Myocyte (in vitro differentiated cells): ENCODE results near the gene APIP. TPM values are rescaled to one million over a fixed set of nuclear protein-coding genes. Genes with fewer than 3 reads are reported as not detected.

Experiments
- DNase-seq: peaks from one replicate; pipeline ENCODE4 v3.0.0-alpha.2; 2012; ENCODE audit warnings: low read depth
- total RNA-seq: library from RNA; depleted of rRNA; stranded (reverse); fragments of >200 nt; gene quantifications from 2 replicates; pipeline ENCODE4 v1.2.3, GENCODE V29; 2014

Gene APIP
- total RNA-seq, 1 donor from 2014 or later = 34.2 TPM

DNA sequence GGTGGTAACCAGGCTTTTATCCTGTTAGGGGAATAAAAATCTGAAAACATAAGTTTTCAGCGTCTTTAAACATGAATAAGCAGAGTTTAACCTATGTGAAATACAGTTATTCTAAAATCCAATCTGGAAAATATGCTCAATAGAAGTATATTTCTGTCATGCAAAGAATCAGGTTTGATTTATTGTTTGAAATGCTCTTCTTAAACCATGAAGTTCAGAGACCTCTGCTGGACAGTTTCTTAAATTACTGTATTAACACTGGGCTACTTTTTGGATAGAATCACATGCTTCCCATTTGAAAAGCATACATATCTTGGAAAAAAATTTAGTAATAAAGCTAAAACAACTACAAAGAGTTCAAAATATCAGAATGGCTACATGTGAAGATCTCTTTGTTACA, 25.4 kb downstream of the APIP start:
- peak; percentile 55 for DNase-seq

DNA sequence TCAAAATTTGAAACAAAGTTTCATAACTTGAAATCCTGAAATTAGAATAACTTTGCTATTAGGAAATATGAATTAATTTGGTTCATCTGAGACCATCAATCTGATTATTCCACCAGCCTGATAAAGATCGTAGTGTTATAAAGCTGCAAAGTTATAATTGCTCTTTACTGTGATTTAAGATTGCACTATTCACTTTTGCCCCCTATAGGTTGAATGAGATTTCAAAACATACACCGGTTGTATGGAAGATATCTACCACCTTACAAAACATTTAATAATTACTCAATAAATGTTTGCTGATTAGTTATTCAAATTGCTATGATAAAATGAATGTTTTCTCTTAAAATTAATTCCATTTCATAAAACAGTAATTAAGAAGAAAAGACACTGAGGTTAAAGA, 26.1 kb downstream of the APIP start:
- DNase-seq = no peak

DNA sequence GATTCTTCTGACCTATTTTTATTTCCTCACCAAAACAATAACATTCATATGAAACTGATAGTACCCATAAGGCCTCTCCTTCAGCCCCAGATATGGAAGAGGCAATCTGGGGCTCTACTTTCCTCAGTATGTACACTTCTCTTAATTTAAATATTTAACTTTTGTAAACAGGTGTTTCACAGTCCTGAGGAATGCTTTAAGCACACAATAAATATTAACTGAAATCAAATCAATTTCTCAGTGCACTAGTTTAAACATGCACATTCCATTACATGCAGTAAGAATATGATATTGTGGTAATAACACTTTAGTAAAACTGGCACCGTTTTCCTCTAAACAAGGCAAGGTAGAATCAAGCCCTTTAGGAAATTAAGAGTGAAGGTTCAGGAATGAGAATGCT, 28.9 kb downstream of the APIP start:
- no peak for DNase-seq

DNA sequence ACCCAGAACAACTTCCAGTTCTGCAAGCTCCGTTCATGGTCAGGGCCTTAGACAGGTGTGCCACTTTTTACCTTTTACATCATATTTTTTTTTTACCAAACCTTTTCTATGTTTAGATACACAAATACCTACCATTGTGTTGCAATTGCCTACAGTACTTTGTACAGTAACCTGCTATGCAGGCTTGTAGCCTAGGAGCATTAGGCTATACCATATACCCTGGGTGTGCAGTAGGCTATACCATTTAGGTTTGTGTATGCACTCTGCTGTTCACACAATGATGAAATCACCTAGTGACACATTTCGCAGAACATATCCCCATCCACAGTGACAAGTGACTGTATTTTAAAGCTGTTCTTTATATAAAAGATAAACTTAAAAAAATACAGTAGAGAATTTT, 29.6 kb downstream of the APIP start:
- DNase-seq = no peak

DNA sequence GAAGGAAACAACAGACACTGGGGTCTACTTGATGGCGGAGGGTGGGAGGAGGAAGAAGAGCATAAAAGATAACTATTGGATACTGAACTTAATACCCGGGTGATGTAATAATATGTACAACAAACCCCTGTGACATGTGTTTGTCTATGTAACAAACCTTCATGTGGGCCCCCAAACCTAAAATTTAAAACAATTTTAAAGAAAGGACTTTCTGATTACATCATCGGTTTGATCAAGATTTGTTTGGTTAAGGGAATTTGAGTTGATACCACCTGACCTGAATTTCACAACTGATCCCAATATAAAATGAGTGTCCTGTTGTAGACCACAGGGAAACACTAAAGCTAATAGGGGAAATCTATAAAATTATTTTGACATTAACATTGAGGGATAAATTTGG, 34.3 kb downstream of the APIP start:
- no peak for DNase-seq

- DNase-seq = no peak
Measured at GRCh38 chr11:34877375-34877975, 38.7 kb downstream of the APIP start.

DNA sequence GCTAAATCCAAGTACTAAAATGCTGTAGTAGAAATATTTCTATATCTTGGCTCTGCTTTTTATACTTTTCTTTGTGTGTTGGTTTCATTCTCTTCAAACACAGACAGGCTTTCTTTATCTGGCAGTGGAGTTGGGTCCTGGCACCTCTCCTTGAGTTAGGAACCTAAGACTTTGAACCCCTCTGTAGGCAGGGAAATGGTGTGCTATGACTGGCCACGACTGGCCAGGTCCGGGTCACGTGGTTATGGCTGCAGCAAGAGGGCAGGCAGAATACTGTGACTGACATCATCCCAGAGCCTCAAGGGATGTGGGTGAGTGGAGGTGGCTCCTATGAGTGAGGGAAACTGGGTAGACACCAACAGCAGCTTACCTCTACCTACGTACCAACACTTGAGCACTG, 42.0 kb downstream of the APIP start:
- no peak for DNase-seq

DNA sequence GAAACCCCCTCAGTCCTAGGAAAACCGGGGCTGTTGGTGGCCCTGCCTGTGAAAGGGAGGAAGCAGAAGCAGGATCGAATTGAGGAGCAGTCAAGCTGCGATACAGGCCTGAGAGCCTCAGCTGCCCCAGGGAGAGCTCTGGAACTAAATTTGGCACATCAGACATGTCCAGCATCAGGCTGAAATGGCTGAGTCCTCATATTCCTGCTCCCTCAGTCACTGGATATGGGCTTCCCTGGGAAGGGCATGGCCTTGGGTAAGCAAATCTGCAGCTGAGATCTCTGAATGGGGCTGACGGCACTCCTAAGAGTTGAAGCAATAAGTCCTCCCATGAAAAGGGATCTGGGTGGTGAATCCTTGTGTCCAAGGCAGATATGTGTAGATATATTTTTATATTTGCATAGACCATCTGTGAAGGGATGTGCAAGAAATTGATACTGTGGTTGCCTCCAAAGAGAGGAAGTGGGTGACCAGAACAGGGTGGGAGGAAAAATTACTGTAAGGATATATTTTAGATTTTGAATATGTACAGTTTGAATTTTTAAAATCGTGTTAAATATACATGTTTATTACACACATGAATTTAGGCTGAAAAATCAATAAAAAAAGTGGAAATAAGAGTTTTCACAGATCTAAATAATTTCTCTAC, 45.5 kb downstream of the APIP start:
- DNase-seq = peak; percentile 30

- DNase-seq = no peak
Measured at GRCh38 chr11:34869425-34869824, 46.8 kb downstream of the APIP start.

DNA sequence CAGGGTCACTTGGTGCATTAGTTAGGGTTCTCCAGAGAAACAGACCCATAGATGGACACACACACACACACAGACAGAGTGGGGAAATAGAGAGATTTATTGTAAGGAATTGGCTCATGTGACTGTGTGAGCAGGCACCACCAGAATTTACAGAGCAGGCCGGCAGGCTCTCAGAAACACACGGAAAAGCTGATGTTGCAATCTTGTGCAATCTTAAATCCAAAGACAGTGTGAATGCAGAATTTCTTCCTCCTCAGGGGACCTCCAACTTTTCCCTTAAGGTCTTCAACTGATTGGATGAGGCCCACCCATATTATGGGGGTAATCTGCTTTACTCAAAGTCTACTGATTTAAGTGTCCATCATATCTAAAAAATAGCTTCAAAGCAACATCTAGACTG, 49.8 kb downstream of the APIP start:
- DNase-seq = no peak

DNA sequence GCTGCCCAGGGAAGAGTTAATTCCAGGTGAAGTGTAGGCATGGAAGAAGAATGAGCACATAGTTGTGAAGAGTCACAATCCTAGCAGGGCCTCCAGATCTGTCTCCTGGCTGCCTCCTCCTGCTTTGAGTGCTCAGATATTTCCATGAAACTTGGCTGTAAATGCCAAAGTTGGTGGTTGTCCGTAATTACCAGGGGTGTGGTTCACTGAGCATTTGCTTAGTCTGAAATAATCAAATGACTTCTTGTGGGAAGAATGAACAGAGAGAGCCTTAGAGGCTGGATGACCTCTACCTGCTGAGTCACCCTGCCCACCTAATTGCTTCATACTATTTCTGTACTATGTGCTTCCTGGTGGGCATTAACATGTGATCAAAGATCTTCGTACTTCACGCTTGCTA, 50.9 kb downstream of the APIP start:
- peak; percentile 6 for DNase-seq

DNA sequence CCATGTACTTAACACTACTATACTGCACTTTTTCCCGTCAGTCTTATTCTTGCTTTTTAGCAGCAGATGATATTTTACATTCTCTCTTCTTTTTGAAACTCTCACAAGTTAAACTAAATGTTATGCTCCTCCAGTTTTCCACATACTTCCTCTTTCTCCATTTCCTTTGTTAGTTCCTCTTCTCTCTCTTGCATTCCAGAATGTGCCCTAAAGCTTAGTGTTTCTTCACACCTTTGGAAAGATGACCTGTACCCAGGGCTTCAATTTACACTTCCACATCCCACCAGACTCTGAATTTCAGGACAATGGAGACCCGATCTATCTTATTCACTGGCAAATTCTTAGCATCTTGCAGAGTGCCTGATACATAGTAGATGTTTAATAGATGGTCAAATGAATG, 51.8 kb downstream of the APIP start:
- no peak for DNase-seq

GRCh38 chr11:34863048-34863447, 53.1 kb downstream of the APIP start:
- no peak for DNase-seq

- no peak for DNase-seq
Measured at GRCh38 chr11:34860518-34860917, 55.7 kb downstream of the APIP start.

DNA sequence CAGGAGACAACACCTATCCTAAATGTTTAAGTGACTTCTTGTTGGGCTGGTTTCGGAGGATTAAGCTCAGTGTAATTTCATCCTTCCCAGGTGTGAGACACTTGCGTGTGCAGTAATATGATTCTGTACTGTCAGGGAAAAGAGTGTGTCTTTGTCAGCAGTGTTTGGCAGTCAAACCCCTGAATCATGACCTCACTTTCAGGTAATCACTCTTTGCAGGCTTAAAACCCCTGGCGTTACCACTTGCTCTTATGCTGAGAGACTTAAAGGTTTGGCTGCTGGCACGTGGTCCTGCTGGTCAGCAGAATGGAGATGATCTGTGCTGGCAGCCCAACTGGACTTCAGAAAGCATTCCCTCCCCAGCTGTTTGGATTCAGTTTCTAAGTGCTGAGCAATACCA, 56.1 kb downstream of the APIP start:
- peak; percentile 45 for DNase-seq

- no peak for DNase-seq
Measured at GRCh38 chr11:34859496-34859895, 56.7 kb downstream of the APIP start.

GRCh38 chr11:34857463-34857862, 58.7 kb downstream of the APIP start:
- DNase-seq = no peak

DNA sequence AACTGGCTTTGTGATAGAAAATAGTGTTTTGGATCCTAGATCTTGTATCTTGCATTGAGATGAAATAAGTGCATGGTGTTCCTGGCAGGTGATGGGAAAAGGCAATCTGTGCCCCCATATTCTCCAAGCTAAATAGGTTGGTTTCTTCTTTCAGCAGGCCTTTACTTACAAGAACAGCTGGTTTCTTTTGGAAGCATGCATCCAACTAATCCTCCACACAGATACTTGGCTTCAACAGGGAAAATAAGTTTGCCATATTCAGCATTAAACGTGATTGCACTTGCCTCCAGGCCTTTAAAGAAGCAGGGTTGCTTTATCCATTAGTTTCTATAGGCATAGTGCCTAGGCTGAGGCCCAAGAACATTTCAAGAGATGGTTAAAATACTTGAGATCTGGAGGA, 59.9 kb downstream of the APIP start:
- peak; percentile 10 for DNase-seq

- no peak for DNase-seq
Measured at GRCh38 chr11:34855754-34856095, 60.5 kb downstream of the APIP start.

- DNase-seq = no peak
Measured at GRCh38 chr11:34855021-34855753, 61.0 kb downstream of the APIP start.

DNA sequence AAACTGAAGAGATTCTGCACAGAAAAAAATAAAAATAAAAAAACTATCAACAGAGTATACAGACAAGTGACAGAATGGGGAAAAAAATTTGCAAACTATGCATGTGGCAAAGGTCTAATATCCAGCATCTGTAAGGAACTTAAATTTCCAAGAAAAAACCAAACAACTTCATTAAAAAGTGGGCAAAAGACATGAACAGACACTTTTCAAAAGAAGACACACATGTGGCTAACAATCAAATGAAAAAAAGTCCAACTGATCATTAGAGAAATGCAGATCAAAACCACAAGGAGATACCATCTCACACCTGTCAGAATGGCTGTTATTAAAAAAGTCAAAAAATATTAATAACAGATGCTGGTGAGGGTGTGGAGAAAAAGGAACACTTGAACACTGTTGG, 64.3 kb downstream of the APIP start:
- DNase-seq = no peak

DNA sequence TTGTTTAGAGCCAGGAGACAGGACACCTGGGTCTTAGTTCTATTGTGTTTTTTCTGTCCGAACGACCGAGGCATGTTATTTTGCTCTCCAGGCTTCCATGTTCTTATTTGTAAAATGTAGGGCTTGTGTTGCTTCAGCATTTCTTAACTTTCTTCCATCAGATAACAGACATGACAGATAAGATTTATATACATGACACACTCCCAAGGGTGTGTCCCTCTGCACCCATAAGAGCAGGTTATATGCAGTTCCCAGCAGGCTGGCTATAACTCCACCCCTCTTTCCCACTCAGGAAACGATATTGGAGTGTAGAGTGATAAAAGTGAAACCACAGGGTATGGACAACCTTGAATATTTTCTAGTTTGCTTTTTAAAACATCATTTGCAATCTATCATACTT, 65.8 kb downstream of the APIP start:
- DNase-seq = no peak

DNA sequence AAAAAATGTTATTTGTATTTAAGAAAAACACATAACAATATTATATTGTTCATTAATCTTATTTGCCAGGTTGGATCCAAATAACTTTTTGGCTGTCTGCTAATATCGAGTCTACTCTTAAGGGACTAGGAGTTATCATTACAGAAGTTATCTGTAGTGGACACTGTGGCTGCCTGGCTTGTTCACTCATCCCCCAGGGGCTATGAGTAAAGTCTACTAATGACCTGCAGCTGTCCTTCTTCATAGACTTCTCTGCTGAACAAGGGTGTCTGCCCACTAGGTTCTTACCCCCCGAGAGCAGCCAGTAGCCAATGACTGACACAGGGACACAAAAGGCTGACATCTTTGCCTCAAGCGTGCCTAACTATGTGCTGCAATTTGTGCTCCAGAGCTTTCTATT, 69.7 kb downstream of the APIP start:
- DNase-seq = peak; percentile 31
